Effector CD4-positive, alpha-beta T cell (primary cell): ENCODE results near the gene SERAC1.
A peak's percentile ranks its signal among the peaks of the same experiment; 100 is the strongest.
"Not testable (repeated sequence)": the region's sequence is repeated elsewhere in the genome, so short reads cannot be mapped to it uniquely, and the experiment has no call there.

Experiments
- DNase-seq: peaks from one replicate; pipeline ENCODE4 v3.0.0-alpha.2; 2020
- total RNA-seq: gene quantifications from one replicate; lab custom pipeline; 2026; lab: John Stamatoyannopoulos, UW

Gene SERAC1
- total RNA-seq = 2.4 reads per million, percentile 7 among the genes with 10 or more reads in this experiment

DNA sequence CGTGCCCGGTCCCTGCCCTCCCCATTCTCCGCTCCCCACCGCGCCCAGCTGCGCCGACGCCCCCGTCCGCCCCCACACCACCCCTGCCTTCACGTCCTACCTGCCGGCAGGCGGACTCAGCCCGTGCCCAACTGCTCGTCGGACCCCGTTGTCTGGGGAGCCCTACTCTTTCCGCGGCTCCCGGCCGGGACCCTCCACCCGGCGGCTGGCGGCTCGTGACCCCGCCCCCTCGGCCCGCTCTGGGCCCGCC is at the start of gene SERAC1:
Gene SERAC1 (minus strand): TSS at position 223 of the 250 bp plus-strand sequence. CDS start 9,899 bp downstream, outside the sequence.
- no peak for DNase-seq

DNA sequence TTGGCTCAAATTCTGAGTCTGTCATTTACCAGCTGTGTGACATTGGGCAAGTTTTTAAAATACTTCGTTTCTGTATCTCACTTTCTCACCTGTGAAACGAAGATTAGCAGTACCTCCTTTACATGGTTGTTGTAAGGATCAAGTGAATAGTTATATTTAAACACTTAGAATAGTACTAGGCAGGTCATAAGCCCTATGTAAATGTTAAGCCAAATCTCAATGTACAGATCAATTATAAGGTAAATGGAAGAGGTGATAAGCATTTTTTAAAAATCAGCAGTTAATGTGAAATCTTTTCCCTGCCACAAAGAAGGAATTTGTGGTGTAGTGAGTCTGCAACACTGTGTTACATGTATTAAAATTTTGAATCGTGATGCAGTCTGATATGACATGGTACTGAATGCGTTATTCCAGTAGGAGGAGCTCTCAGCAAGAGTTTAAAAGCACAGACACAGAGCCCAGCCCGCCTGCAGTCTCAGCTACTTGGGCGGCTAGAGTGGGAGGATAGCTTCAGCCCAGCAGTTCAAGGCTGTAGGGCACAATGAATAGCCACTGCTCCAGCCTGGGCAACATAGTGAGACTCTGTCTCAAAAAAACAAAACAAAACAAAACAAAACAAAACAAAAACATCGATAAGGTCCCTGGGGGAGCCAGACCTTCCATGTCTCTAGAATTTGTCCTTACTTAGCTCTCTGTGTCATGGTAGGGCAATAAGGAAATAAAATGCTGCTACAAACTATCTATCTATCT is 46.0 kb upstream of the SERAC1 start:
- DNase-seq = peak; percentile 35

DNA sequence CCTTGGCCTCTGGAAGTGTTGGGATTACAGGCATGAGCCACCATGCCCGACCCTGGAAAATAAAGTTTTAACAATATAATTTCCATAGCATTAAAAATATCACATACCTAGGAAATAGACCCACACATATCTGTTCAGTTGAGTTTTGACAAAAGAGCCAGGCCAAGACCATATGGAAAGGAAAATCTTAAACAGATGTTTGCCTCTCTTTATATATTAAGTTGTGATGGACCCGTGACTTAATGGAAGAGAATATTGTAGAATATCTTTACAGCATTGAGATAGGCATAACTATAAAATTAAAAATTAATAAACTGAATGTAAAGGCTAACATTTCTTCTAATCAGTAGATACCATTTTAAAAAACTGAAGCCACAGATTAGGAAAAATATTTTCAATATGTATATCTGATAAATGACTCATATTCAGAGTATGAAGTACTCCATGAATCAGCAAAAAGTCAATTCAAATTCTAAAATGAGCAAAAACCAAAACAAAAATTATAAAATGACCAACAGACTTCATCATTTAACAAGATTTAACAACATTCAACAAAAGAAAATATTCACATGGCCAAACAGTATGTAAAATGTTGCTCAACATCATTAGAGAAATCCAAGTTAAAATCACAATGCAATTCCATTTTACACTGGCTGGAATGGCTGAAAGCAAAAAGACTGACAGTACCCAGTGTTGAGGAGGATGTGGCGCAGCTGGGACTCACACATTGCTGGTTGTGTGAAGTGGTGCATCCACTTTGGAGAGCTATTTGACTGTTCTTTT is 43.4 kb upstream of the SERAC1 start:
- no peak for DNase-seq

DNA sequence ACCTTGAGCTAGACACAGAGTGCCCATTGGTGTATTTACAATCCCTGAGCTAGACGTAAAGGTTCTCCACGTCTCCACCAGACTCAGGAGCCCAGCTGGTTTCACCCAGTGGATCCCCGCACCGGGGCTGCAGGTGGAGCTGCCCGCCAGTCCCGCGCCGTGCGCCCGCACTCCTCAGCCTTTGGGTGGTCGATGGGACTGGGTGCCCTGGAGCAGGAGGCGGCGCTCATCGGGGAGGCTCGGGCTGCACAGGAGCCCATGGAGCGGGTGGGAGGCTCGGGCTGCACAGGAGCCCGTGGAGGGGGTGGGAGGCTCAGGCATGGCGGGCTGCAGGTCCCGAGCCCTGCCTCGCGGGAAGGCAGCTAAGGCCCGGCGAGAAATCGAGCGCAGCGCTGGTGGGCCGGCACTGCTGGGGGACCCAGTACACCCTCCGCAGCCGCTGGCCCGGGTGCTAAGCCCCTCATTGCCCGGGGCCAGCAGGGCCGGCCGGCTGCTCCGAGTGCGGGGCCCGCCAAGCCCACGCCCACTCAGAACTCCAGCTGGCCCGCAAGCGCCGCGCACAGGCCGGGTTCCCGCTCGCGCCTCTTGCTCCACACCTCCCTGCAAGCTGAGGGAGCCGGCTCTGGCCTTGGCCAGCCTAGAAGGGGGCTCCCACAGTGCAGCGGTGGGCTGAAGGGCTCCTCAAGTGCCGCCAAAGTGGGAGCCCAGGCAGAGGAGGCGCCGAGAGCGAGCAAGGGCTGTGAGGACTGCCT is 41.7 kb upstream of the SERAC1 start:
- not testable (repeated sequence) for DNase-seq

DNA sequence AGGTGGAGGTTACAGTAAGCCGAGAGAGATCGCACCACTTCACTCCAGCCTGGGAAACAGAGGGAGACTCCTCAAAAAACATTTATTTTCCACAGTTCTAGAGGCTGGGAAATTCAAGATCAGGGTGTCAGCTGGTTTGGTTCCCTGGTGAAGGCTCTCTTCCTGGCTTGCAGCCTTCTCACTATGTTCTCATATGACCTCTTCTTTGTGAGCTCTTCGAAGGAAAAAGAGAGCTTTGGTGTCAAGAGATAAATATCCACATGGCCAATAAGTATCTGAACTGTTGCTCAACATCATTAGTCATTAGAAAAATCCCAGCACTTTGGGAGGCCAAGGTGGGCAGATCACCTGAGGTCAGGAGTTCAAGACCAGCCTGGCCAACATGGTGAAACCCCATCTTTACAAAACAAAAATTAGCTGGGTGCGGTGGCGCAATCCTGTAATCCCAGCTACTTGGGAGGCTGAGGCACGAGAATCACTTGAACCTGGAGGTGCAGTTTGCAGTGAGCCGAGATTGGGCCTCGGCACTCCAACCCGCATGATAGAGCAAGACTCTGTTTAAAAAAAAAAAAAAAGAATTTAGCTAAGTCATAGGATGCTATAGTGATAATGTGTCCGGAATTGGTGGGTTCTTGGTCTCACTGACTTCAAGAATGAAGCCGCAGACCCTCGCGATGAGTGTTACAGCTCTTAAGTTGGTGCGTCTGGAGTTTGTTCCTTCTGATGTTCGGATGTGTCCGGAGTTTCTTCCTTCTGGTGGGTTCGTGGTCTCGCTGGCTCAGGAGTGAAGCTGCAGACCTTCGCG is 40.4 kb upstream of the SERAC1 start:
- DNase-seq = not testable (repeated sequence)

DNA sequence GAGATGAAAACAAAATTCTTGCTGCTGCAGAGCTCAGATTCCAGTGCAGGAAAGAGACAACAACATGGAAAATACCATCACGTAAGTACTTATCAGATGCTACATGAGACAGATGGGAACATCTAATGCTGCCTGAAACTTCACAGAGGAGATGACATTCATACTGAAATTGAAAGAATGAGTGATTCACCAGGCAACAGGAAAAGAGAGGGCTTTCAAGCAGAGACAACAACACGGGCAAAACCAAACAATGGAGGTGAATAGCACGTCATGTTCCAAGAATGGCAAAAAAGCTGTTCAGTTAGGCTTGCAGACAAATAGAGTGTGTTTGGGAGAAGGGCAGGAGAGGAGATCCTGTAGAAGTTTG is 39.3 kb upstream of the SERAC1 start:
- no peak for DNase-seq

DNA sequence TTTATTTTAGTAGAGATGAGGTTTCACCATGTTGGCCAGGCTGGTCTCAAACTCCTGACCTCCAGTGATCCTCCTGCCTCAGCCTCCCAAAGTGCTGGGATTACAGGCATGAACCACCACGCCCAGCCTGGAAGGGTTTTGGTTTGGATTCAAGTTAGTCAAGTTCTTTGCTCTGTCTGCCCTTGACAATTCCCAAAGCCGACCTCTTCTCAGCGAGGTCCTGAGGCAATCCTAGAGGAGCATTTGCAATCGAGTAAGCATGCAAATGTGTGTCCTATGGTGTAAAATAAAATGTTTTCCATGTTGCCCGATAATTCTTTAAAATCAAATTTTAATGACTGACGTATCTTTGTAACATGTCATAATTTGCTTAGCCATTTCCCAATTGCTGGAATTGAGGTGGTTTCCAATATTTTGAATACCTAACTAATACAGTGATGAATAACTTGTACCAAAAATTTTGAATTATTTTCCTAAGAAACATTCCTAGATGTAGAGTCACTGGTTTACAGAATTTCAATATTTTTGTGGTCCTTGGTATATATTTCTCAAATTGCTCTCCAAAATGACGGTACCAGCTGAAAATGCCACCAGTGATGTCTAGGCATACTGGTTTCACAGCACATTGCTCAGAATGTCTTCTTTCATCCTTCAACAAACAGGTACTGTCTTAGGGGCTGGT is 38.8 kb upstream of the SERAC1 start:
- DNase-seq = no peak

DNA sequence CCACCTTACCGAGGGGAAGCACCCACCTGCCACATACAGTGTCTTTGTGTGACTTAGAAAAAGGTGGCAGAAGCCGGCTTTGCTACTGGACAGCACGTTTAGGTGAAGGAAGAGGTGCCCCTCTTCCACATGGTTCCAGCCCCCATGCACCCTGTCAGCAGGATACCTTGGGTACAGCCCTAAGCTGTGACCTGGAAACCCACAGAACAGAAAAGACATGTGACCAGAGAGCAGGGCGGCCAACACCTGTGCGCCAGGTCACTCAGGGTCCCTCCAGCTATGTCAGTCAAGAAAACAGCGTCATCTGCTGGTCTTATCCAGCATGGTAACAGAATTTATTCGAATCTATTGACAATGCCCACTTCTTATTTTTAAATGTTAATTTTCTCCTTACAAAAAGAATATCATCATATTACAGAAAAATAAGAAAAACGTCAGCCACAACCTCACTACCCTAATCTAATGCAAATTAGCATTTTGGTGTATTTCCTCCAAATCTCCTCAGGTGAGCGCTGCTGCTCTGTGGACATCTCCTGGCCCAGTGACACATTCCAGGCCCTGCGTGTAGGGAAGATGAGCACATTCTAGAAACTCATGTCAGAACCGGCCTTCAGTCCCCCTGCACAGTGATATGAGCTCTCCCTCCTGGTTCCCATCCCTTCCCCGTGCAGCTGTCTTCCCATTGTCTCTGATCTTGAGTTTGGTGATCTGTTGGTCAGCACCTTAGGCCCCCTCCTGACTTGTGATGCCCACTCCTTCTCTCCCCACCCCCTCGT is 37.3 kb upstream of the SERAC1 start:
- no peak for DNase-seq

DNA sequence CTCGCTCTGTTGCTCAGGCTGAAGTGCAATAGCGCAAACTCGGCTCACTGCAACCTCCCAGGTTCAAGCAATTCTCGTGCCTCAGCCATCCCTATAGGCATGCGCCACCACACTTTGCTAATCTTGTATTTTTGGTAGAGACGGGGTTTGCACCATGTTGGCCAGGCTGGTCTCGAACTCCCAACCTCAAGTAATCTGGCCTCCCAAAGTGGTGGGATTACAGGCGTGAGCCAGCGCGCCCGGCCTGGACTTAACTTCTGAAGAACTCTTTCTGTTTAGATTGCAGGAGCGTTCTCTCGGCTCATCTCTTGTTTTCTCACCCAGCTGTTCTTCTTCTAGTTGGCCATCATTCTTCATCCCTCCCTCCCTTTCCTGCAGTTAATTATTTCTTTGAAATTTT is 30.4 kb upstream of the SERAC1 start:
- no peak for DNase-seq

DNA sequence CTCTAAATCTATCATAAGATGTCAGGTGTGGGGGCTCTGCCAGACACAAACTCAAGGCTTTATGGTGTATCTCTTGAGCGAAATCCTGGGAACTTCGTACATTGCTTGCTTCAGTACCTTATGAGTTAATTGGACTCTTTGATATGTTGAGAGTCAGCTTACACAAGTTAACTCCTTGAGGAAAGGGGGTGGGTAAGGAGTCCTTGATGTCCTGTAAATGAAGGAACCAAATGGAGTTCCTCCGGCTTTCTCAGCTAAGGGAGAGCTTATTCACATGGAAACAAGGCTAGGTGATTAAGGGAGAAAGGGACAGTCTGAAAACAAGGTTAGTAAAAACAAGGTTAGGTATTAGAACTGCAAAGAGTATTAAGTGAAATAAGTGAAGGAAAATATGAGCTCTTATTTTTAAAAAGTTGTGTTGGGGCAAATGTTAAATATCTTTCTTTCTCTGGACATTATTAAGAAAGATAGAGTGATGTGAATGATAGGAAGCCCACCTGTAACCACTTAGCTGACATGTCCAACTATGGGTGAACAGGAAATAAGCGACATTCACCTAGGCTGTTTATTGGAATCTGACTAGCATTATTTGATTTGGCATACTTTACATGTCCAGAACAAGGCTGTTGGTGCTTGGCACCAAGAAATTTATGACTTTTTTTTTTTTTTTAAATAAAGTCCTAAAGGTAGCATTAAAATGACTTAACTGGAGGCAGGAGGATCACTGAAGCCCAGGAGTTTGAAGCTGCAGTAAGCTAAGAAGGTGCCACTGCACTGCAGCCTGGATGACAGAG is 26.6 kb upstream of the SERAC1 start:
- DNase-seq = no peak

DNA sequence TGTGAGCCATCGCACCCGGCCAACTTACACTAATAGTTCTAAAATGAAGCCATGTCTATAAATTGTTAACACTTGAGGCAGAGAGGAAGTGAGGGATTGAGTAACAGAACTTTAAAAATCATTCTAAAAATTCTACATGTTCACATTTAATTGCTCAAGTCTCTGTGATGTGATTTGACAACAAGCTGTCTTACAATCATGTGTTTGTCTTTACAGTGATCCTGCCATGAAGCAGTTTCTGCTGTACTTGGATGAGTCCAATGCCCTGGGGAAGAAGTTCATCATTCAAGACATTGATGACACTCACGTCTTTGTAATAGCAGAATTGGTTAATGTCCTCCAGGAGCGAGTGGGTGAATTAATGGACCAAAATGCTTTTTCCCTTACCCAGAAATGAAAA is 23.7 kb upstream of the SERAC1 start:
- DNase-seq = no peak

DNA sequence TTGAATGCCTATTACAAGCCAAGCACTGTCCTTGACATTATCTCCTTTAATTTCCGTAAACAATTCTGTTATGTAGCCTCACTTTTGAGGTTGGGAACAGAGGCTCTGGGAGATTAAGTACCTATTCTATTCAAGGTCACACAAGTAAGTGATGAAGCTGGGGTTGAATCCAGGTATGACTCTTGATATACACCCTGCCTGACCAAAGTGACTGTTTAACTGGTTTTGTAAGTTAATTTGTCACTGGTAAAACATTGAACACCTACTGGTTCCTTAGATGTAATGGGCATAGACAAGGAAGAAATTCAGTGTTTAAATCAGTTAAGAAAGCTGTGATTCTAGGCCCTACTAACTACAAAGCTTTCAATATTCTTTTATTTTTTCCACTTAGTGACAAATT is 23.0 kb upstream of the SERAC1 start:
- no peak for DNase-seq

DNA sequence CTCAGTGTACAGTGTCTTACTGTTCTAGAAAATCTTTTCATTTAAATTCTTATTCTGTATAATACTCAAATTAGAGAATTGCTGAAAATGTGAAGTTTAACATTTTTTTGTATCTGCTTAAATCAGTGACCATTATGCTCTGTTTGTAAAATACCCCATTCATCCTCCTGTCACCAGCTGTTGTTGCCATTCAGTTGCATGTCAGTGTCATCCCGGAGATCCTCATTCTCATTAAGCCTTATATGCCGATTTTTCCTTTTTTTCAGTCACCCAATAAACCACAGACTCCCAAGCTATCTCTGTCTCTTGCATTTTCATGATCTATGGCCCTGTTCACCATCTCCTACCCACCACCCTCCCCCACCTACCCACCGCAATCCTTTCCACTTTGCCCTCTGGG is 20.5 kb upstream of the SERAC1 start:
- DNase-seq = no peak

DNA sequence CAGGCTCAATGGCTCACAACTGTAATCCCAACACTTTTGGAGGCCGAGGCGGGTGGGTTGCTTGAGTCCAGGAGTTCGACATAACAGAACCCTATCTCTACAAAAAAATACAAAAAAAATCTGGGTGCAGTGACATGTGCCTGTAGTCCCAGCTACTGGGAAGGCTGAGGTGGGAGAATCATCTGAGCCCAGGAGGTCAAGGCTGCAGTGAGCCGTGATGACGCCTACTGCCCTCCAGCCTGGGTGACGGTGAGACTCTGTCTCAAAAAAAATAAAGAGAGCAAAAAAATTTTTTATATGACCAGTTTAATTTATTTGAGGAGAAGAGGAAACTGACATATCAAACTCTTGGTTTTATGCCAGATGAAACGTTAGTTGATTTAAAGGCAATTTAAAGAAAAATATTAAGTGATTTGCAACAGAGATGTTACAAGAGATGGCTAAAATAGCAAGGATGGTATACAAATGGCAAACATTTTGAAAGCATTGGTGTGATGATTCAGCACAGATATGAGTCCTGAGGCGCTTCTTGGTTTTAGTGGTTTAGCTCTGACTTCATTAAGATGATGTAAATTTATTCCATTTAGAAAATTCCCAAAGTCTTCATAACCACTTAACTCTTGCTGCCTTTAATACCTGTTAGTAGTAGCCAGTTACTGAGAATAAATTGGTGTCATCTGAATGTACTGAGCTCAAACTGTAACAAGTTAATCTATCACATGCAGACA is 17.8 kb upstream of the SERAC1 start:
- DNase-seq = no peak

DNA sequence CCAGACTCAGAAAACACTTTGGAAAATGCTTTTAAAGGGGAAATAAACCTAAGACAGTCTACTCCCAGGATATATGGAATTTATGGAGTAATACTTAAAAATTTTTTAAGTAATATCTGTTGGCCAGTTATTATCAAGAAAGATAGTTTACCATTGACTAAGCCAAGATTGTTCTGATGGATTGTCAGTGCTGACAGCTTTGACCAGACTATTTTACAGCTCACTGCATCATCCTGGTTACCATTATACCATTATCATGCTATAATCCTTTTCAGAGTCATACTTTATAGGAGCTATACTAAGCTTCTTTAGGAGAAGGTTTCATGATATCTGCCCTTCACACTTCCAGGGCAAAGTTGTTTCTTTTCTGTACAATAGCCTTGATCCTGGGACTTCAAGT is 16.5 kb upstream of the SERAC1 start:
- DNase-seq = no peak

DNA sequence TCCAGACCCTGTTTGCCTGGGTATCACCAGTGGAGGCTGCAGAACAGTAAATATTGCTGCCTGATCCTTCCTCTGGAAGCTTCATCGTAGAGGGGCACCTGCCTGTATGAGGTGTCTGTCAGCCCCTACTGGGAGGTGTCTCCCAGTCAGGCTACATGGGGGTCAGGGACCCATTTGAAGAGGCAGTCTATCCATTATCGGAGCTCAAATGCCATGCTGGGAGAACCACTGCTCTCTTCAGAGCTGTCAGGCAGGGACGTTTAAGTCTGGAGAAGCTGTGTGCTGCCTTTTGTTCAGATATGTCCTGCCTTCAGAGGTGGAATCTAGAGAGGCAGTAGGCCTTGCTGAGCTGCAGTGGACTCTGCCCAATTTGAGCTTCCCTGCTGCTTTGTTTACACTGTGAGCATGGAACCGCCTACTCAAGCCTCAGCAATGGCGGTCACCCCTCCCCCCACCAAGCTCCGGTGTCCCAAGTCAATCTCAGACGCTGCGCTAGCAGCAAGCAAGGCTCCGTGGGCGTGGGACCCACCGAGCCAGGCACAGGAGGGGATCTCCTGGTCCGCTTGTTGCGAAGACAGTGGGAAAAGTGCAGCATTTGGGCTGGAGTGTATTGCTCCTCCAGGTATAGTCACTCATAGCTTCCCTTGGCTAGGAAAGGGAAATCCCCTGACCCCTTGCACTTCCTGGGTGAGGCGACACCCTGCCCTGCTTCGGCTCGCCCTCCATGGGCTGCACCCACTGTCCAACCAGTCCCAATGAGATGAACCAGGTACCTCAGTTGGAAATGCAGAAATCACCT is 15.3 kb upstream of the SERAC1 start:
- not testable (repeated sequence) for DNase-seq

DNA sequence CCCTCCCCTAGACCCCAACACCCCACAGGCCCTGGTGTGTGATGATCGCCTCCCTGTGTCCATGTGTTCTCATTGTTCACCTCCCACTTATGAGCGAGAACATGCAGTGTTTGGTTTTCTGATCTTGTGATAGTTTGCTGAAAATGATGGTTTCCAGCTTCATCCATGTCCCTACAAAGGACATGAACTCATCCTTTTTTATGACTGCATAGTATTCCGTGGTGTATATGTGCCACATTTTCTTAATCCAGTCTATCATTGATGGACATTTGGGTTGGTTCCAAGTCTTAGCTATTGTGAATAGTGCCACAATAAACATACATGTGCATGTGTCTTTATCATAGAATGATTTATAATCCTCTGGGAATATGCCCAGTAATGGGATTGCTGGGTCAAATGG is 9.7 kb upstream of the SERAC1 start:
- not testable (repeated sequence) for DNase-seq

DNA sequence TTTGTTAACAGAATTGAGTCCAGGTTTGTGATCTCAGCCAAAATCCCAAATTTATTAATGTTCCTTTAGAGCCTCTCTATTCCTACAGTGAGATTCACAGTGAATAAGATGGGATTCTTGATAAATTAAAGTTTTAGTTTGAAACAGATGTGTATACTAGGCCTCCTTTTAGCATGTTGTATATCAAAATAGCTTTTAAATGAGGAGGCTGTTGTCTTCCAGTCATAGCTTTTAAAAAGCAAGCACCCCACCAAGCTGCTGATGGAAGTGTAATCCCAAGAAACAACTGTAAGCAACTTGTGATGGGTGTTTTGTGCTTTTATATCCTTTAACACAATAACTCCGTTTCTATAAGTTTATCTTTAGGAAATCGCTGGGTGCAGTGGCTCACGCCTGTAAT is 7.0 kb upstream of the SERAC1 start:
- no peak for DNase-seq

DNA sequence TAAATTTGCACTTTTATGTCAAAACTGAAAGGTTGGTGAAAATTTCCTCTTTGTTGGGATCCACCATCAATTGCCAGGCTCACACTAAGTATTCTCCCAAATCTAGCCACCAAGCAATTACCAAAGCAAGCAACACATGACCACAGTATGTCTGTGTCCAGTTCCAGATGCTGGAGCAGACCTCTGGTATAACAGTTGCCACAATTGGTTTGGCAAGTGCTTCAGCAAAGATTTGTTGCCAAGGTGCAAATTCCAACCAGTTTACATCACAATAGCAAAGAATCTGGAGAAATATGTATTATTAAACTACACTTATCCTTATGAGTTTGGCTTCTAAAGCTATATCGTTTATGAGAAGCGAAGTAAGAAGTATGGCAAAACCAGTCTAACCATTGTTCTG is 6.5 kb upstream of the SERAC1 start:
- DNase-seq = no peak
